GM12891 (cell line): Measurements from ENCODE around the gene MUCL3.

ENCODE experiments used
- POLR2A ChIP-seq: IDR thresholded peaks from 2 replicates; pipeline ENCODE4 v1.6.1; 2011; ENCODE audit warnings: low read depth, low read length, control low read depth
- POLR2AphosphoS5 ChIP-seq: IDR thresholded peaks from 2 replicates; pipeline ENCODE4 v1.6.1; 2011; ENCODE audit warnings: low read depth, low read length, control low read depth

DNA sequence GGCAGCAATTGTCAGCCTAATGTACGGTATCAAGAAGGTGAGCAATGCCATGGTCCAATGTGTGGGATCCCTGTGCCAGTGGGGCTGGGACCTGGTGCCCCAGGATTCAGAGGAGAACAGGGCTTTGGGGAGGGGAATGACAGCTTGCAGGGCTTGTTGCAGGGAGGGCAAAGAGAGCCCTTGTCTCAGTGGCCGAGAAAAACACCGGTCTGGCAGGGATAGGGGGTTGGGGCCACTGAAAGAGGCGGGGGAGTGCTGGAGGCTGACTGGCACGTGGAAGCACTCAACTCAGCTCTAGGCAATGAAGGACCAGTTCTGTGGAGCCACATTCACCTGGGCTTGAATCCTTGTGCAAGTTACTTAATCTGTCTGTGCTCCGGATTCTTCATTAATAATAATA is 3.5 kb upstream of the MUCL3 start:
- TF ChIP-seq POLR2AphosphoS5 (no peak), POLR2A (no peak)
